CD4-positive, alpha-beta T cell treated with Interleukin-15 for 4 hours (primary cell): ENCODE measurements around the gene RNH1.
"Not testable (repeated sequence)": the region's sequence is repeated elsewhere in the genome, so short reads cannot be mapped to it uniquely, and the experiment has no call there.

Experiments used
- DNase-seq: peaks from one replicate; pipeline ENCODE4 v3.0.0-alpha.2; 2020; ENCODE audit warnings: low spot score

The RNH1 gene

GRCh38 chr11:476416-476815 lies 30.6 kb downstream of the RNH1 start:
- no peak for DNase-seq

GRCh38 chr11:475941-476340 lies 31.1 kb downstream of the RNH1 start:
- no peak for DNase-seq

- no peak for DNase-seq
These were observed 32.0 kb downstream of the RNH1 start for GRCh38 chr11:474914-475506.

GRCh38 chr11:473962-474785 lies 32.9 kb downstream of the RNH1 start:
- no peak for DNase-seq

- DNase-seq = no peak
These were observed 33.6 kb downstream of the RNH1 start for GRCh38 chr11:473415-473814.

DNA sequence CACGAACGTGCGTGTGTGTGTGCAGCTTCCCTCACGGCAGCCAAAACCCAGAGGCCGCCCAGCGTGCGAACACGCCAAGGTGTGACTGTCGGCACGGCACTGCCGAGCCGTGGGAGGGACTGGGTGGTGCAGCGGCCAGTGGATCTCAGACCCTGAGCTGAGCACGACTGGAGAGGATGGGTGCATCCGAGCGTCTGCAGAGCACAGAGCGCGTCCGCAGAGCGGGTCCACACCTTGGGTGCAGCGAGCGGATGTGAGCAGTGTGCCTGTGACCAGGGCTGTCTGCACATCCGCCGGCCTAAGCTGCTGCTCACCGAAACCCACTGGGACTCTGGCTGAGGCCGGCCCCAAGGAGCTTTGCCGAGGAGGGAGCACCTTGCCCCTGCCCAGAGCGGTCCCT lies 34.2 kb downstream of the RNH1 start:
- DNase-seq = no peak

DNA sequence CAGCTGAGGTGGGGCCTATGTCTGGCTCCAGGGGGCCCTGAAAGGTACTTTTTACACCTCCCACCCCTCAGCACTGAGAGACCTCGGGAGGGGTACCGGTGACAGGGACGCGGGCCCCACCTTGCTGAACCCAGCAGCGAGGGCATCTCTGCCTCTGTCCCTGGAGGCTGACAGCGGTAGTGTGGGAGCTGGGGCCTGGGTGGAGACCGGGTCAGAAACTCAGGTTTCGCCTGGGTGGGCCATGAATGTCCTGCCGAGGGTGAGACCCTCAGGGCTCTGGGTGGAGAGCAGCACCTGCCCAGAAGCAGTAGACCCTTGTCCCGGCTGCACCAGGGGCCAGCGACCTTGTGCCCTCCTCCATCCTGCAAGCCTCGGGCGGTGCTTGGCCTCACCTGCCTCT lies 34.8 kb downstream of the RNH1 start:
- no peak for DNase-seq

- no peak for DNase-seq
These were observed 35.4 kb downstream of the RNH1 start for GRCh38 chr11:471468-472145.

- no peak for DNase-seq
These were observed 37.1 kb downstream of the RNH1 start for GRCh38 chr11:469684-470560.

GRCh38 chr11:469026-469683 lies 37.9 kb downstream of the RNH1 start:
- not testable (repeated sequence) for DNase-seq

DNA sequence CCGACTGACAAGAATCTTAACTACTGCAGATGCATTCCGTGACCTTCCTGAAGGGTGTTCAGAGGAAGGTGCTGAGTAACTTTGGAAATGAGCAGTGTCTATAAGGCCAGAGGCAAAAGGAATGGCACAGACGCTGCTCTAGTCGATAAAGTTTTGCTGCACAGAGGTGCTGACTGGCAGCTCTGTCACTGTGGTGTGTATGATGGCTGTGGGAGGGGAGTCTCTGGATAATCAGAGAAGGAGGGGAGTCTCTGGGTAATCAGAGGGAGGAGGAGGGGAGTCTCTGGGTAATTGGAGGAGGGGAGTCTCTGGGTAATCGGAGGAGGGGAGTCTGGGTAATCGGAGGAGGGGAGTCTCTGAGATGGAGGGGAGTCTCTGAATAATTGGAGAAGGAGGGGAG lies 38.5 kb downstream of the RNH1 start:
- no peak for DNase-seq

DNA sequence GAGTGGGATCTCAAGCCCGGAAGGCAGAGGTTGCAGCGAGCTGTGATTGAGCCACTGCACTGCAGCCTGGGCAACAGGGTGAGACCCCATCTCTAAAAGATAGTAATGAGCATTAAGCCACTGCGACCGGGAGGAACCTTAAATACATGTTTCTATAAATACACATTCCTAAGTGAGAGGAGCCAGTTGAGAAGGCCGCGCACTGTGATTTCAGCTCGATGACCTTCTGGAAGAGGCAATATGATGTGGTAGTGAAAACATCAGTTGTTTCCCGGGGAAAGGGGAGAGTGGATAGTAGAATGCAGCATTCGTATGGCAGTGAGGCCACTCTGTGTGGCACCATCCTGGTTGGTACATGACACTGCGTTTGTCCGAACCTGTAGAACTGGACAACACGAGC lies 39.0 kb downstream of the RNH1 start:
- no peak for DNase-seq

GRCh38 chr11:465896-466530 lies 41.0 kb downstream of the RNH1 start:
- DNase-seq = no peak

- no peak for DNase-seq
These were observed 42.7 kb downstream of the RNH1 start for GRCh38 chr11:464316-464715.

- no peak for DNase-seq
These were observed 44.7 kb downstream of the RNH1 start for GRCh38 chr11:462107-462890.

DNA sequence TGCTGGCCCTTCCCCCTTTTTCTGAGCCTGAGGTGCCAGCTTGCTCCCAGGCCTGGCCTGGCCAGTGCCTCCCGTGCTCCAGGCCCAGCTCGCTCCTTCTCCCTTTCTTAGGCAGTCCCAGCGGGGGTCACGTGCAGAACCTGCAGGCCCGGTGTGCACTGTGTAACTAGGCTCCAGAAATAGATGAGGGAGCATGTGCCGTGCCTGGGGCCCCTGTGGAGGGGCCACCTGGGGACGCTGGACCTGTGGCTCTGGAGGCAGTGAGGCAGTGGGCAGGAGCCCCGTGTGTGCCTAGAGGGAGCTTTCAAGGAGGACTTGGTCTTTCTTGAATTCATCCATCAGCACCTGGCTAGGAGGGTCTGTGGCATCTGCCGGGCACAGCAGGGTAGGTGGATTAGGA lies 45.4 kb downstream of the RNH1 start:
- DNase-seq = no peak

GRCh38 chr11:460331-461199 lies 46.5 kb downstream of the RNH1 start:
- no peak for DNase-seq

GRCh38 chr11:459511-460220 lies 47.4 kb downstream of the RNH1 start:
- DNase-seq = no peak
